ENCODE results near the gene OR14K1. TPM values are rescaled to one million over a fixed set of nuclear protein-coding genes. Genes with fewer than 3 reads are reported as not detected.

Gene OR14K1
- total and polyA plus RNA-seq, 2 experiments from 2014 or later: 0.31 TPM; not detected in 1

DNA sequence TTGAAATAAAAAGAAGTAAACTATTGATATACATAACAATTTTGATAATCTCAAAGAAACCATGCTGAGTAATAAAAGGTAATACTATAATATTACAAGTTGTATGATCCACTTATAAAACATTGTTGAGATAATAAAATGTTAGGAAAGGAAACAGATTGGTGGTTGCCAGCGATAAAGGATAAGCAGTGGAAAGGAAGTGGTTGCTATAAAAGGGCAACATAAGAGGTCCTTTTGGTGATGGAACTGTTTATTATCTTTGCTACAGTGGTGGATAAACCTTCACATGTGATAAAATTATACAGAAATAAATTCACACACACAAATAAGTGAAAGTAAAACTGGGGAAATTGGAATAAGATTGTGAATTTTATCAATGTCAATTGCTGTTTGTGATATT is 37.1 kb upstream of the OR14K1 start:
- Mint-ChIP-seq H3K4me3 (no peak overlapping the region), H3K9me3 (peaks cover 69% of the 10 kb centered on the region), H3K36me3 (ENCODE audit: low read depth) (peaks cover 3% of the 10 kb centered on the region; the same call in 2 of the 3 replicates), H3K4me1 (no peaks in the 10 kb centered on the region), H3K27ac (no peak overlapping the region), H3K27me3 (ENCODE audit: insufficient read depth, low read depth, poor library complexity) (no peaks in the 10 kb centered on the region)
- no peaks in the 10 kb centered on the region for H3K36me3 ChIP-seq (ENCODE audit: insufficient read depth)
- no peak overlapping the region for H3K4me3 ChIP-seq
- no peak overlapping the region for H2AFZ ChIP-seq
- peaks cover 6% of the 10 kb centered on the region; the same call in 1 of the 2 replicates for H3K9me2 ChIP-seq (ENCODE audit: insufficient read depth)
- H3K79me2 ChIP-seq (replicated peaks; ENCODE audit: insufficient read depth): no peaks in the 10 kb centered on the region
- H3K27ac ChIP-seq (ENCODE audit: low read depth): no peak overlapping the region
- ATAC-seq (no peak), DNase-seq (ENCODE audit: low spot score) (no peak)
- H3K4me2 ChIP-seq: no peak overlapping the region
- no peaks in the 10 kb centered on the region for H3K4me1 ChIP-seq (ENCODE audit: insufficient read depth)
- H3K27me3 ChIP-seq (ENCODE audit: insufficient read depth): no peaks in the 10 kb centered on the region
- no peak for TF ChIP-seq STAT1 (IDR thresholded peaks at IDR 0.05; ENCODE audit: unreplicated experiment)
- no peak for TF ChIP-seq NANOG (IDR thresholded peaks at IDR 0.05; ENCODE audit: borderline replicate concordance)
- no peak for TF ChIP-seq ZNF331 (CRISPR knock-in tag; IDR thresholded peaks at IDR 0.05; ENCODE audit: low read depth)
- TF ChIP-seq EZH2 (IDR thresholded peaks at IDR 0.05; ENCODE audit: low read depth, unreplicated experiment): no peak
- TF ChIP-seq ZNF114 (CRISPR knock-in tag; IDR thresholded peaks at IDR 0.05): no peak
- TF ChIP-seq CREB1 (CRISPR knock-in tag; IDR thresholded peaks at IDR 0.05; ENCODE audit: low read depth): no peak
- TF ChIP-seq, protein P1, sequence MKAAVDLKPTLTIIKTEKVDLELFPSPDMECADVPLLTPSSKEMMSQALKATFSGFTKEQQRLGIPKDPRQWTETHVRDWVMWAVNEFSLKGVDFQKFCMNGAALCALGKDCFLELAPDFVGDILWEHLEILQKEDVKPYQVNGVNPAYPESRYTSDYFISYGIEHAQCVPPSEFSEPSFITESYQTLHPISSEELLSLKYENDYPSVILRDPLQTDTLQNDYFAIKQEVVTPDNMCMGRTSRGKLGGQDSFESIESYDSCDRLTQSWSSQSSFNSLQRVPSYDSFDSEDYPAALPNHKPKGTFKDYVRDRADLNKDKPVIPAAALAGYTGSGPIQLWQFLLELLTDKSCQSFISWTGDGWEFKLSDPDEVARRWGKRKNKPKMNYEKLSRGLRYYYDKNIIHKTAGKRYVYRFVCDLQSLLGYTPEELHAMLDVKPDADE (IDR thresholded peaks at IDR 0.05): no peak
- TF ChIP-seq POLR2AphosphoS5 (IDR thresholded peaks at IDR 0.05; ENCODE audit: low read depth): no peak
- no peak for TF ChIP-seq EZH2phosphoT487 (IDR thresholded peaks at IDR 0.05; ENCODE audit: unreplicated experiment)
- TF ChIP-seq, protein P2, sequence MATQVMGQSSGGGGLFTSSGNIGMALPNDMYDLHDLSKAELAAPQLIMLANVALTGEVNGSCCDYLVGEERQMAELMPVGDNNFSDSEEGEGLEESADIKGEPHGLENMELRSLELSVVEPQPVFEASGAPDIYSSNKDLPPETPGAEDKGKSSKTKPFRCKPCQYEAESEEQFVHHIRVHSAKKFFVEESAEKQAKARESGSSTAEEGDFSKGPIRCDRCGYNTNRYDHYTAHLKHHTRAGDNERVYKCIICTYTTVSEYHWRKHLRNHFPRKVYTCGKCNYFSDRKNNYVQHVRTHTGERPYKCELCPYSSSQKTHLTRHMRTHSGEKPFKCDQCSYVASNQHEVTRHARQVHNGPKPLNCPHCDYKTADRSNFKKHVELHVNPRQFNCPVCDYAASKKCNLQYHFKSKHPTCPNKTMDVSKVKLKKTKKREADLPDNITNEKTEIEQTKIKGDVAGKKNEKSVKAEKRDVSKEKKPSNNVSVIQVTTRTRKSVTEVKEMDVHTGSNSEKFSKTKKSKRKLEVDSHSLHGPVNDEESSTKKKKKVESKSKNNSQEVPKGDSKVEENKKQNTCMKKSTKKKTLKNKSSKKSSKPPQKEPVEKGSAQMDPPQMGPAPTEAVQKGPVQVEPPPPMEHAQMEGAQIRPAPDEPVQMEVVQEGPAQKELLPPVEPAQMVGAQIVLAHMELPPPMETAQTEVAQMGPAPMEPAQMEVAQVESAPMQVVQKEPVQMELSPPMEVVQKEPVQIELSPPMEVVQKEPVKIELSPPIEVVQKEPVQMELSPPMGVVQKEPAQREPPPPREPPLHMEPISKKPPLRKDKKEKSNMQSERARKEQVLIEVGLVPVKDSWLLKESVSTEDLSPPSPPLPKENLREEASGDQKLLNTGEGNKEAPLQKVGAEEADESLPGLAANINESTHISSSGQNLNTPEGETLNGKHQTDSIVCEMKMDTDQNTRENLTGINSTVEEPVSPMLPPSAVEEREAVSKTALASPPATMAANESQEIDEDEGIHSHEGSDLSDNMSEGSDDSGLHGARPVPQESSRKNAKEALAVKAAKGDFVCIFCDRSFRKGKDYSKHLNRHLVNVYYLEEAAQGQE (IDR thresholded peaks at IDR 0.05; ENCODE audit: unreplicated experiment): no peak
- TF ChIP-seq, protein P3, sequence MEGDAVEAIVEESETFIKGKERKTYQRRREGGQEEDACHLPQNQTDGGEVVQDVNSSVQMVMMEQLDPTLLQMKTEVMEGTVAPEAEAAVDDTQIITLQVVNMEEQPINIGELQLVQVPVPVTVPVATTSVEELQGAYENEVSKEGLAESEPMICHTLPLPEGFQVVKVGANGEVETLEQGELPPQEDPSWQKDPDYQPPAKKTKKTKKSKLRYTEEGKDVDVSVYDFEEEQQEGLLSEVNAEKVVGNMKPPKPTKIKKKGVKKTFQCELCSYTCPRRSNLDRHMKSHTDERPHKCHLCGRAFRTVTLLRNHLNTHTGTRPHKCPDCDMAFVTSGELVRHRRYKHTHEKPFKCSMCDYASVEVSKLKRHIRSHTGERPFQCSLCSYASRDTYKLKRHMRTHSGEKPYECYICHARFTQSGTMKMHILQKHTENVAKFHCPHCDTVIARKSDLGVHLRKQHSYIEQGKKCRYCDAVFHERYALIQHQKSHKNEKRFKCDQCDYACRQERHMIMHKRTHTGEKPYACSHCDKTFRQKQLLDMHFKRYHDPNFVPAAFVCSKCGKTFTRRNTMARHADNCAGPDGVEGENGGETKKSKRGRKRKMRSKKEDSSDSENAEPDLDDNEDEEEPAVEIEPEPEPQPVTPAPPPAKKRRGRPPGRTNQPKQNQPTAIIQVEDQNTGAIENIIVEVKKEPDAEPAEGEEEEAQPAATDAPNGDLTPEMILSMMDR (conservative IDR thresholded peaks at IDR 0.05; ENCODE audit: low read depth in 2 of 2): no peak
- no peak for TF ChIP-seq JUNB (IDR thresholded peaks at IDR 0.05; ENCODE audit: unreplicated experiment)
- TF ChIP-seq, protein P4, sequence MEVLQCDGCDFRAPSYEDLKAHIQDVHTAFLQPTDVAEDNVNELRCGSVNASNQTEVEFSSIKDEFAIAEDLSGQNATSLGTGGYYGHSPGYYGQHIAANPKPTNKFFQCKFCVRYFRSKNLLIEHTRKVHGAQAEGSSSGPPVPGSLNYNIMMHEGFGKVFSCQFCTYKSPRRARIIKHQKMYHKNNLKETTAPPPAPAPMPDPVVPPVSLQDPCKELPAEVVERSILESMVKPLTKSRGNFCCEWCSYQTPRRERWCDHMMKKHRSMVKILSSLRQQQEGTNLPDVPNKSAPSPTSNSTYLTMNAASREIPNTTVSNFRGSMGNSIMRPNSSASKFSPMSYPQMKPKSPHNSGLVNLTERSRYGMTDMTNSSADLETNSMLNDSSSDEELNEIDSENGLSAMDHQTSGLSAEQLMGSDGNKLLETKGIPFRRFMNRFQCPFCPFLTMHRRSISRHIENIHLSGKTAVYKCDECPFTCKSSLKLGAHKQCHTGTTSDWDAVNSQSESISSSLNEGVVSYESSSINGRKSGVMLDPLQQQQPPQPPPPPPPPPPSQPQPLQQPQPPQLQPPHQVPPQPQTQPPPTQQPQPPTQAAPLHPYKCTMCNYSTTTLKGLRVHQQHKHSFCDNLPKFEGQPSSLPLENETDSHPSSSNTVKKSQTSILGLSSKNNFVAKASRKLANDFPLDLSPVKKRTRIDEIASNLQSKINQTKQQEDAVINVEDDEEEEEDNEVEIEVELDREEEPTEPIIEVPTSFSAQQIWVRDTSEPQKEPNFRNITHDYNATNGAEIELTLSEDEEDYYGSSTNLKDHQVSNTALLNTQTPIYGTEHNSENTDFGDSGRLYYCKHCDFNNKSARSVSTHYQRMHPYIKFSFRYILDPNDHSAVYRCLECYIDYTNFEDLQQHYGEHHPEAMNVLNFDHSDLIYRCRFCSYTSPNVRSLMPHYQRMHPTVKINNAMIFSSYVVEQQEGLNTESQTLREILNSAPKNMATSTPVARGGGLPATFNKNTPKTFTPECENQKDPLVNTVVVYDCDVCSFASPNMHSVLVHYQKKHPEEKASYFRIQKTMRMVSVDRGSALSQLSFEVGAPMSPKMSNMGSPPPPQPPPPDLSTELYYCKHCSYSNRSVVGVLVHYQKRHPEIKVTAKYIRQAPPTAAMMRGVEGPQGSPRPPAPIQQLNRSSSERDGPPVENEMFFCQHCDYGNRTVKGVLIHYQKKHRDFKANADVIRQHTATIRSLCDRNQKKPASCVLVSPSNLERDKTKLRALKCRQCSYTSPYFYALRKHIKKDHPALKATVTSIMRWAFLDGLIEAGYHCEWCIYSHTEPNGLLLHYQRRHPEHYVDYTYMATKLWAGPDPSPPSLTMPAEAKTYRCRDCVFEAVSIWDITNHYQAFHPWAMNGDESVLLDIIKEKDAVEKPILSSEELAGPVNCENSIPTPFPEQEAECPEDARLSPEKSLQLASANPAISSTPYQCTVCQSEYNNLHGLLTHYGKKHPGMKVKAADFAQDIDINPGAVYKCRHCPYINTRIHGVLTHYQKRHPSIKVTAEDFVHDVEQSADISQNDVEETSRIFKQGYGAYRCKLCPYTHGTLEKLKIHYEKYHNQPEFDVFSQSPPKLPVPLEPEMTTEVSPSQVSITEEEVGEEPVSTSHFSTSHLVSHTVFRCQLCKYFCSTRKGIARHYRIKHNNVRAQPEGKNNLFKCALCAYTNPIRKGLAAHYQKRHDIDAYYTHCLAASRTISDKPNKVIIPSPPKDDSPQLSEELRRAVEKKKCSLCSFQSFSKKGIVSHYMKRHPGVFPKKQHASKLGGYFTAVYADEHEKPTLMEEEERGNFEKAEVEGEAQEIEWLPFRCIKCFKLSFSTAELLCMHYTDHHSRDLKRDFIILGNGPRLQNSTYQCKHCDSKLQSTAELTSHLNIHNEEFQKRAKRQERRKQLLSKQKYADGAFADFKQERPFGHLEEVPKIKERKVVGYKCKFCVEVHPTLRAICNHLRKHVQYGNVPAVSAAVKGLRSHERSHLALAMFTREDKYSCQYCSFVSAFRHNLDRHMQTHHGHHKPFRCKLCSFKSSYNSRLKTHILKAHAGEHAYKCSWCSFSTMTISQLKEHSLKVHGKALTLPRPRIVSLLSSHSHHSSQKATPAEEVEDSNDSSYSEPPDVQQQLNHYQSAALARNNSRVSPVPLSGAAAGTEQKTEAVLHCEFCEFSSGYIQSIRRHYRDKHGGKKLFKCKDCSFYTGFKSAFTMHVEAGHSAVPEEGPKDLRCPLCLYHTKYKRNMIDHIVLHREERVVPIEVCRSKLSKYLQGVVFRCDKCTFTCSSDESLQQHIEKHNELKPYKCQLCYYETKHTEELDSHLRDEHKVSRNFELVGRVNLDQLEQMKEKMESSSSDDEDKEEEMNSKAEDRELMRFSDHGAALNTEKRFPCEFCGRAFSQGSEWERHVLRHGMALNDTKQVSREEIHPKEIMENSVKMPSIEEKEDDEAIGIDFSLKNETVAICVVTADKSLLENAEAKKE (CRISPR knock-in tag; IDR thresholded peaks at IDR 0.05): no peak
- no peaks in the 10 kb centered on the region for H4K20me1 ChIP-seq (replicated peaks; ENCODE audit: insufficient read depth)
- no peaks in the 10 kb centered on the region for H3F3A ChIP-seq (replicated peaks; ENCODE audit: low read depth)
